ENCODE measurements around the gene SAMD3.
"Not testable (repeated sequence)": the region's sequence is repeated elsewhere in the genome, so short reads cannot be mapped to it uniquely, and the experiment has no call there.

SAMD3 gene

DNA sequence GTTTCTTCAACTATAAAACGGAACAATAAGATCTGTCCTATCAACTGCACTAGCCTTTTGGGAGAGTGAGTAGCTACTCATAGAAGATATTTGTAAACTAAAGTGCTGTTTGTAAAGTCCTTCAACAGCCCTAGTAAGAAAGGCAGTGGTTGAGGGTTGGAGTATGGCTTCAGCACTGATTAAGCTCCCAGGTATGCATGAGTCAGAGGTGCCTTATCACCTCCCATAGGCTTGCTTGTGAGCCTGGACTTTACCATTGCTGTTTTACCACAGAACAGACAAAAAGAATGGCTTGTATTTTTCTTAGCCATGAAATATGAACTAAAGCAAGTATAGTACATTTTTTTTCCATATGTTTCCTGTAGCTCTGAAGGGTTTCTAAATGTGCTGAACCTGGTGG is 44.1 kb downstream of the SAMD3 start:
- Histone ChIP-seq H3K9me3 (ENCODE audit: control insufficient read depth in 1 of 2, low read length in 2 of 2) (no peaks in the 10 kb centered on the region), H3K27me3 (ENCODE audit: control insufficient read depth in 1 of 2, insufficient read depth in 2 of 2, low read length in 2 of 2) (no peaks in the 10 kb centered on the region), H3K36me3 (ENCODE audit: control insufficient read depth in 1 of 2, insufficient read depth in 2 of 2, low read length in 2 of 2) (no peaks in the 10 kb centered on the region), H3K4me1 (ENCODE audit: control insufficient read depth in 1 of 2, insufficient read depth in 2 of 2, low read length in 2 of 2) (no peaks in the 10 kb centered on the region), H3K27ac (ENCODE audit: low read depth, low read length) (no peak overlapping the region), H3K4me3 (ENCODE audit: low read depth in 1 of 2, low read length in 2 of 2) (no peak overlapping the region), H3K9ac (ENCODE audit: low read depth in 1 of 2, low read length in 2 of 2) (no peak overlapping the region)

- Histone ChIP-seq H3K27me3 (ENCODE audit: control insufficient read depth in 1 of 2, insufficient read depth in 2 of 2, low read length in 2 of 2) (no peaks in the 10 kb centered on the region), H3K9ac (ENCODE audit: low read depth in 1 of 2, low read length in 2 of 2) (no peak overlapping the region), H3K4me3 (ENCODE audit: low read depth in 1 of 2, low read length in 2 of 2) (no peak overlapping the region), H3K27ac (ENCODE audit: low read depth, low read length) (no peak overlapping the region), H3K9me3 (ENCODE audit: control insufficient read depth in 1 of 2, low read length in 2 of 2) (no peaks in the 10 kb centered on the region), H3K36me3 (ENCODE audit: control insufficient read depth in 1 of 2, insufficient read depth in 2 of 2, low read length in 2 of 2) (no peaks in the 10 kb centered on the region), H3K4me1 (ENCODE audit: control insufficient read depth in 1 of 2, insufficient read depth in 2 of 2, low read length in 2 of 2) (no peaks in the 10 kb centered on the region)
Observed at GRCh38 chr6:130176378-130176777, 46.4 kb downstream of the SAMD3 start.

- H3K27ac ChIP-seq (ENCODE audit: low read depth, low read length); H3K4me3 ChIP-seq (ENCODE audit: low read depth in 1 of 2, low read length in 2 of 2); H3K4me1 ChIP-seq (ENCODE audit: control insufficient read depth in 1 of 2, insufficient read depth in 2 of 2, low read length in 2 of 2); H3K27me3 ChIP-seq (ENCODE audit: control insufficient read depth in 1 of 2, insufficient read depth in 2 of 2, low read length in 2 of 2); H3K9ac ChIP-seq (ENCODE audit: low read depth in 1 of 2, low read length in 2 of 2); H3K9me3 ChIP-seq (ENCODE audit: control insufficient read depth in 1 of 2, low read length in 2 of 2); H3K36me3 ChIP-seq (ENCODE audit: control insufficient read depth in 1 of 2, insufficient read depth in 2 of 2, low read length in 2 of 2): not testable (repeated sequence)
Observed at GRCh38 chr6:130173377-130174004, 49.3 kb downstream of the SAMD3 start.

DNA sequence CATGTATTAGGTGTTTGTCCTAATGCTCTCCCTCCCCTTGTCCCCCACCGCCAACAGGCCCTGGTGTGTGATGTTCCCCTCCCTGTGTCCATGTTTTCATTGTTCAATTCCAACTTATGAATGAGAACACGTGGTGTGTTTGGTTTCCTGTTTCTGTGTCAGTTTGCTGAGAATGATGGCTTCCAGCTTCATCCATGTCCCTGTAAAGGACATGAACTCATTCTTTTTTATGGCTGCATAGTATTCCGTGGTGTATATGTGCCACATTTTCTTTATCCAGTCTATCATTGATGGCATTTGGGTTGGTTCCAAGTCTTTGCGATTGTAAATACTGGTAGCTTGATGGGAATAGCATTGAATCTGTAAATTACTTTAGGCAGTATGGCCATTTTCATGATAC is 52.6 kb downstream of the SAMD3 start:
- H3K4me1 ChIP-seq (ENCODE audit: control insufficient read depth in 1 of 2, insufficient read depth in 2 of 2, low read length in 2 of 2); H3K27me3 ChIP-seq (ENCODE audit: control insufficient read depth in 1 of 2, insufficient read depth in 2 of 2, low read length in 2 of 2); H3K9me3 ChIP-seq (ENCODE audit: control insufficient read depth in 1 of 2, low read length in 2 of 2): not testable (repeated sequence)

DNA sequence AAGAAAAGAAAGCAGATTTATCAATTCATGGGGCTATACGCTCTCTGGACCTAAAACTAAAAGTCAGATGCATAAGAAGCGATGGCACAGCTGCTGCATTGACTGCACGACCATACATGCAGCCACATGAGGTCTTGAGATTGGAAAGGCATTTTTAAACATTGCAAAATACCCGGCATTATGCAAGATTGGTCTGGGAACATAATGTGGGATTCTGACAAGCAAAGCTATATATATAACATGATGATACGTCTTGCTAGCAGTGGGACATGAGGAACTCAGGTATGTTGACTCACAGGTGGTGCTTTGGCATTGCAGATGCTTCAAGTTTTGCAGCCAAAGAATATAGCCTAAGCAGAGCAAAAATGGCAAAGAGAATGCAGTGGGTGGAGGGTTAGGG is 55.1 kb downstream of the SAMD3 start:
- H3K9me3 ChIP-seq (ENCODE audit: control insufficient read depth in 1 of 2, low read length in 2 of 2), result no peaks in the 10 kb centered on the region

More for the DNA sequence above, 52.6 kb downstream of the SAMD3 start:
- not testable (repeated sequence) for H3K27ac ChIP-seq (ENCODE audit: low read depth, low read length); H3K4me3 ChIP-seq (ENCODE audit: low read depth in 1 of 2, low read length in 2 of 2); H3K9ac ChIP-seq (ENCODE audit: low read depth in 1 of 2, low read length in 2 of 2); H3K36me3 ChIP-seq (ENCODE audit: control insufficient read depth in 1 of 2, insufficient read depth in 2 of 2, low read length in 2 of 2)

DNA sequence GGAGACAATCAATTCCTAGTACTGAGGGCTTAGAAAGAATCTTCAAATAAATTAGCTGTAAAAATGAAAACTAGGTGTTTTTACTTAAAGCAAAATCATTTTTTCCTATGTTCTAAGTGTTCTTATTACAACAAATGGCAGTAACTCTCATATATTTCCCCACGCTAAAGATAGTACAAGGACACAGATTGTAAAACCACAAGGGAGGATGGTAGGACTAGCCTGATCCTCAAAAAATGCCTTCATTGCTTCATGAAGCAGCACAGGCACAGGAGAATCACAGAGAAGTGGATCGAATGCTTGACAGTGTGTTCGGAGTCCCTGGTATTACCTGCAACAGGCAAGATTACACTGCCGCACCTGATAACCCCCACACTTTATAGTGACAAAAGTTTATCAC is 58.5 kb downstream of the SAMD3 start:
- Histone ChIP-seq H3K4me1 (ENCODE audit: control insufficient read depth in 1 of 2, insufficient read depth in 2 of 2, low read length in 2 of 2) (no peaks in the 10 kb centered on the region), H3K4me3 (ENCODE audit: low read depth in 1 of 2, low read length in 2 of 2) (no peak overlapping the region), H3K27me3 (ENCODE audit: control insufficient read depth in 1 of 2, insufficient read depth in 2 of 2, low read length in 2 of 2) (no peaks in the 10 kb centered on the region), H3K9ac (ENCODE audit: low read depth in 1 of 2, low read length in 2 of 2) (no peak overlapping the region), H3K9me3 (ENCODE audit: control insufficient read depth in 1 of 2, low read length in 2 of 2) (no peaks in the 10 kb centered on the region), H3K36me3 (ENCODE audit: control insufficient read depth in 1 of 2, insufficient read depth in 2 of 2, low read length in 2 of 2) (no peaks in the 10 kb centered on the region), H3K27ac (ENCODE audit: low read depth, low read length) (no peak overlapping the region)

More for the DNA sequence above, 55.1 kb downstream of the SAMD3 start:
- Histone ChIP-seq H3K9ac (ENCODE audit: low read depth in 1 of 2, low read length in 2 of 2) (no peak overlapping the region), H3K27ac (ENCODE audit: low read depth, low read length) (no peak overlapping the region), H3K36me3 (ENCODE audit: control insufficient read depth in 1 of 2, insufficient read depth in 2 of 2, low read length in 2 of 2) (no peaks in the 10 kb centered on the region), H3K4me3 (ENCODE audit: low read depth in 1 of 2, low read length in 2 of 2) (no peak overlapping the region), H3K4me1 (ENCODE audit: control insufficient read depth in 1 of 2, insufficient read depth in 2 of 2, low read length in 2 of 2) (no peaks in the 10 kb centered on the region), H3K27me3 (ENCODE audit: control insufficient read depth in 1 of 2, insufficient read depth in 2 of 2, low read length in 2 of 2) (no peaks in the 10 kb centered on the region)

DNA sequence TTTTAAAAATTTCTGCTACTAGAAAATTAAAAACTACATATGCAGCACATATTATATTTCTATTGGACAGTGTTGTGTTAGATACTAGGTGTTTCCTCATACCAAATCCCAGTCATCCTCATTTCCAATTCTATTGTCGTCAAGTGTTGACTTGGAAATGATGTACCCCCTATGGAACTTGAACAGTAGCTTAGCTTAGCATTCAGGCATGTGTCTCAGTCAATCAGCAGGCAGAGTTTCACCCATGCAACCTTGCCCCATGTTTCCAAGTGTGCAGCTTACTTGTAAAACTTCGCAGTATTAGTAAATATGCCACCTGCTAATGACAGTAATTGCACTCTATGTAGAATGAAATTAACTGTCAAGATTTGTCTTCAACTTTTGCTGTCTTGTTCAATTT is 59.5 kb downstream of the SAMD3 start:
- Histone ChIP-seq H3K9me3 (ENCODE audit: control insufficient read depth in 1 of 2, low read length in 2 of 2) (peaks cover 0 to 6% of the 10 kb centered on the region in 2 donors), H3K9ac (ENCODE audit: low read depth in 1 of 2, low read length in 2 of 2) (no peak overlapping the region), H3K4me3 (ENCODE audit: low read depth in 1 of 2, low read length in 2 of 2) (no peak overlapping the region), H3K36me3 (ENCODE audit: control insufficient read depth in 1 of 2, insufficient read depth in 2 of 2, low read length in 2 of 2) (no peaks in the 10 kb centered on the region), H3K27me3 (ENCODE audit: control insufficient read depth in 1 of 2, insufficient read depth in 2 of 2, low read length in 2 of 2) (no peaks in the 10 kb centered on the region), H3K27ac (ENCODE audit: low read depth, low read length) (no peak overlapping the region), H3K4me1 (ENCODE audit: control insufficient read depth in 1 of 2, insufficient read depth in 2 of 2, low read length in 2 of 2) (no peaks in the 10 kb centered on the region)

DNA sequence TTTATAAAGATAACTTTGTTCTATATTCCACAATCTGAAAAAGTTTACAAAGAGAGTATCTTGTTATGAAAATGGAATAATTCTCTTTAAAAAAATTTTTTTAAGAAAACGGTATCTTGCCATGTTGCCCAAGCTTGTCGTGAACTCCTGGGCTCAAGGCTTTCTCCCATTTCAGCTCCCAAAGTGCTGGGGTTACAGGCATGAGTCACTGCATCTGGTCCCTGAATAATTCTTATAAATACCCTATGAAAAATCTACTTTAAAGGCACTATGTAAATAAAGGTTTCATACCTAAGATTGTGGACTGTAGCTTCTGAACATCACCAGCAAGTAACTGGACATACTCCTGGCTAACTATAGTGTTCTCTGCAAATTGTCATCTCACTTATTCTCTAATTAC is 60.3 kb downstream of the SAMD3 start:
- no peak overlapping the region for H3K9ac ChIP-seq (ENCODE audit: low read depth in 1 of 2, low read length in 2 of 2)
- H3K36me3 ChIP-seq (ENCODE audit: control insufficient read depth in 1 of 2, insufficient read depth in 2 of 2, low read length in 2 of 2), result no peaks in the 10 kb centered on the region
- peaks cover 0 to 6% of the 10 kb centered on the region in 2 donors for H3K9me3 ChIP-seq (ENCODE audit: control insufficient read depth in 1 of 2, low read length in 2 of 2)
- H3K27me3 ChIP-seq (ENCODE audit: control insufficient read depth in 1 of 2, insufficient read depth in 2 of 2, low read length in 2 of 2), result no peaks in the 10 kb centered on the region
- H3K27ac ChIP-seq (ENCODE audit: low read depth, low read length), result no peak overlapping the region
- H3K4me3 ChIP-seq (ENCODE audit: low read depth in 1 of 2, low read length in 2 of 2), result no peak overlapping the region
- no peaks in the 10 kb centered on the region for H3K4me1 ChIP-seq (ENCODE audit: control insufficient read depth in 1 of 2, insufficient read depth in 2 of 2, low read length in 2 of 2)

GRCh38 chr6:130161683-130162404 is 60.9 kb downstream of the SAMD3 start:
- Histone ChIP-seq H3K9ac (ENCODE audit: low read depth in 1 of 2, low read length in 2 of 2) (no peak overlapping the region), H3K9me3 (ENCODE audit: control insufficient read depth in 1 of 2, low read length in 2 of 2) (peaks cover 0 to 6% of the 10 kb centered on the region in 2 donors), H3K27me3 (ENCODE audit: control insufficient read depth in 1 of 2, insufficient read depth in 2 of 2, low read length in 2 of 2) (no peaks in the 10 kb centered on the region), H3K4me3 (ENCODE audit: low read depth in 1 of 2, low read length in 2 of 2) (no peak overlapping the region), H3K4me1 (ENCODE audit: control insufficient read depth in 1 of 2, insufficient read depth in 2 of 2, low read length in 2 of 2) (no peaks in the 10 kb centered on the region), H3K36me3 (ENCODE audit: control insufficient read depth in 1 of 2, insufficient read depth in 2 of 2, low read length in 2 of 2) (no peaks in the 10 kb centered on the region), H3K27ac (ENCODE audit: low read depth, low read length) (no peak overlapping the region)

DNA sequence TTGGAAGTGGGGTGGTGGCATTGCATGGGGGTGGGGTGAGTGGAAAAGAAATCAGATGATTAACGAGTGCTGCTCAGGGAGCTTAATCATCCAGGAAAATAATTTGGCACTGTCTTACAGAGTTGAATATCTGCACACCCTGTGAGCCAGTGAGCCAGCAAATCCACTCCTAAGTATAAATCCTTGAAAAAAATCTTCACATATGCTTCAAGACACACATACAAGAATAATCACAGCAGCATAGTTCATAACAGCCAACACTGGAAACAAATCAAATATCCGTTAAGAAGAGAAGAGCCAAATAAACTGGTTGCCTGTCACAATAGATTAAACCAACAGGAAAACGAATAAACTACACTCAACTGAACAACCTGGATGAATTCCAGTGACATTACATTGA is 62.8 kb downstream of the SAMD3 start:
- H3K36me3 ChIP-seq (ENCODE audit: control insufficient read depth in 1 of 2, insufficient read depth in 2 of 2, low read length in 2 of 2), result no peaks in the 10 kb centered on the region
- H3K9me3 ChIP-seq (ENCODE audit: control insufficient read depth in 1 of 2, low read length in 2 of 2), result peaks cover 0 to 6% of the 10 kb centered on the region in 2 donors
- no peaks in the 10 kb centered on the region for H3K27me3 ChIP-seq (ENCODE audit: control insufficient read depth in 1 of 2, insufficient read depth in 2 of 2, low read length in 2 of 2)
- no peak overlapping the region for H3K4me3 ChIP-seq (ENCODE audit: low read depth in 1 of 2, low read length in 2 of 2)
- H3K27ac ChIP-seq (ENCODE audit: low read depth, low read length), result no peak overlapping the region
- H3K4me1 ChIP-seq (ENCODE audit: control insufficient read depth in 1 of 2, insufficient read depth in 2 of 2, low read length in 2 of 2), result no peaks in the 10 kb centered on the region
- no peak overlapping the region for H3K9ac ChIP-seq (ENCODE audit: low read depth in 1 of 2, low read length in 2 of 2)

All from duodenal mucosa (tissue), 2 donors.